ENCODE measurements around the gene PRKG1. TPM values are rescaled to one million over a fixed set of nuclear protein-coding genes. Genes with fewer than 3 reads are reported as not detected.

The PRKG1 gene
- total RNA-seq, 6 experiments from 2014 or later: 1.1 to 2.0 (median 1.3) TPM

- WGBS (ENCODE audit: insufficient coverage, low coverage, low lambda C conversion rate, missing lambda C conversion rate): 62% methylated on average over 1 of the region's 1 CpG
- no peak overlapping the region for H3K27ac ChIP-seq
- H3K4me1 ChIP-seq: no peaks in the 10 kb centered on the region
- TF ChIP-seq CTCF (IDR thresholded peaks at IDR 0.05): no peak
- TF ChIP-seq POLR2A (IDR thresholded peaks at IDR 0.05): no peak
- no peaks in the 10 kb centered on the region for H3K9me3 ChIP-seq
- no peaks in the 10 kb centered on the region for H3K36me3 ChIP-seq
- ATAC-seq (no peak), DNase-seq (no peak)
- H3K27me3 ChIP-seq: no peaks in the 10 kb centered on the region
- intact Hi-C loops (cut with DNase I): no loop called here
- no peak overlapping the region for H3K4me3 ChIP-seq
Measured at GRCh38 chr10:51502124-51502523, 427.8 kb downstream of the PRKG1 start.

GRCh38 chr10:51503378-51503777 is 429.1 kb downstream of the PRKG1 start:
- no peaks in the 10 kb centered on the region for H3K36me3 ChIP-seq
- no peaks in the 10 kb centered on the region for H3K9me3 ChIP-seq
- intact Hi-C loops (cut with DNase I): no loop called here
- no peak for TF ChIP-seq POLR2A (IDR thresholded peaks at IDR 0.05)
- no peak for TF ChIP-seq CTCF (IDR thresholded peaks at IDR 0.05)
- 15% methylated on average over 1 of the region's 1 CpG for WGBS (ENCODE audit: insufficient coverage, low coverage, low lambda C conversion rate, missing lambda C conversion rate)
- H3K4me3 ChIP-seq: no peak overlapping the region
- ATAC-seq (no peak), DNase-seq (no peak)
- H3K27ac ChIP-seq: no peak overlapping the region
- H3K27me3 ChIP-seq: no peaks in the 10 kb centered on the region
- no peaks in the 10 kb centered on the region for H3K4me1 ChIP-seq

- ATAC-seq (no peak), DNase-seq (no peak)
- TF ChIP-seq POLR2A (IDR thresholded peaks at IDR 0.05) (no peak), CTCF (IDR thresholded peaks at IDR 0.05) (no peak)
- intact Hi-C loops (cut with DNase I): no loop called here
- Histone ChIP-seq H3K9me3 (no peaks in the 10 kb centered on the region), H3K27me3 (no peaks in the 10 kb centered on the region), H3K36me3 (no peaks in the 10 kb centered on the region), H3K4me1 (no peaks in the 10 kb centered on the region), H3K27ac (no peak overlapping the region), H3K4me3 (no peak overlapping the region)
- WGBS (ENCODE audit: insufficient coverage, low coverage, low lambda C conversion rate, missing lambda C conversion rate): 75% methylated on average over 3 of the region's 3 CpGs
Measured at GRCh38 chr10:51507476-51507875, 433.2 kb downstream of the PRKG1 start.

GRCh38 chr10:51508156-51508555 is 433.9 kb downstream of the PRKG1 start:
- no peak for DNase-seq
- no peaks in the 10 kb centered on the region for H3K4me1 ChIP-seq
- ATAC-seq: no peak
- TF ChIP-seq CTCF (IDR thresholded peaks at IDR 0.05) (no peak), POLR2A (IDR thresholded peaks at IDR 0.05) (no peak)
- intact Hi-C loops (cut with DNase I): no loop called here
- no peaks in the 10 kb centered on the region for H3K27me3 ChIP-seq
- H3K4me3 ChIP-seq: no peak overlapping the region
- H3K27ac ChIP-seq: no peak overlapping the region
- no peaks in the 10 kb centered on the region for H3K36me3 ChIP-seq
- WGBS (ENCODE audit: insufficient coverage, low coverage, low lambda C conversion rate, missing lambda C conversion rate): 51% methylated on average over 2 of the region's 2 CpGs
- no peaks in the 10 kb centered on the region for H3K9me3 ChIP-seq

- Histone ChIP-seq H3K4me3 (no peak overlapping the region), H3K27ac (no peak overlapping the region), H3K36me3 (no peaks in the 10 kb centered on the region), H3K4me1 (no peaks in the 10 kb centered on the region), H3K9me3 (no peaks in the 10 kb centered on the region), H3K27me3 (no peaks in the 10 kb centered on the region)
- intact Hi-C loops (cut with DNase I): no loop called here
- DNase-seq: no peak
- no peak for TF ChIP-seq CTCF (IDR thresholded peaks at IDR 0.05)
- no peak for TF ChIP-seq POLR2A (IDR thresholded peaks at IDR 0.05)
- 57% methylated on average over 2 of the region's 2 CpGs for WGBS (ENCODE audit: insufficient coverage, low coverage, low lambda C conversion rate, missing lambda C conversion rate)
- no peak for ATAC-seq
Measured at GRCh38 chr10:51510231-51510630, 435.9 kb downstream of the PRKG1 start.
